A549 treated with RU486 at 1 μM for 4 hours (cell line): ENCODE data around the gene IZUMO2. TPM values are rescaled to one million over a fixed set of nuclear protein-coding genes. Genes with fewer than 3 reads are reported as not detected.

Experiments used
- total RNA-seq: library from RNA; stranded (reverse); fragments of 200-300 nt; extraction: Qiagen RNA extraction; gene quantifications from 5 replicates; pipeline ENCODE4 v1.2.3, GENCODE V29; 2022; ENCODE audit warnings: low read depth

IZUMO2 gene
- not detected in 5 replicates for total RNA-seq

DNA sequence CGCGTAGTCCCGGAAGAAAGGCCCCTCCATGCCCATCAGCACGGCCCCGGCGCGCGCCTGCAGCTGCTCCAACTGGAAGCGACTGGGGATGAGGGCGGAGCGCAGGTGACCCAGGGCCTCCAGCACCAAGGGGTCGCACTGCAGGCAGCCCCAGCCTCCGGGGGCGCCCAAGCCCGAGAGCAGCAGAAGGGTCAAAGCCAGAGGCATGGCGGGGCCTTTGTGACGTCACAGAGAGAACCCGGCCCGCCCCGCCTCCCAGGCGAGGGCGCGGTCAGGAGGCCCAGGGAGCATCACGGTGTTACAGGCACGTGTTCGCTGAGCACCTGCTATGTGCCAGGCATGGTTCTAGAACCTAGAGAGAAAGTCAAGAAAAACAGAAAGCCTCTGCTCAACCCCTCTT is at the start of gene IZUMO2:
TSS of gene IZUMO2 (minus strand) at position 294 of the 400 bp plus-strand sequence. CDS start at position 207, 87 bp downstream.

DNA sequence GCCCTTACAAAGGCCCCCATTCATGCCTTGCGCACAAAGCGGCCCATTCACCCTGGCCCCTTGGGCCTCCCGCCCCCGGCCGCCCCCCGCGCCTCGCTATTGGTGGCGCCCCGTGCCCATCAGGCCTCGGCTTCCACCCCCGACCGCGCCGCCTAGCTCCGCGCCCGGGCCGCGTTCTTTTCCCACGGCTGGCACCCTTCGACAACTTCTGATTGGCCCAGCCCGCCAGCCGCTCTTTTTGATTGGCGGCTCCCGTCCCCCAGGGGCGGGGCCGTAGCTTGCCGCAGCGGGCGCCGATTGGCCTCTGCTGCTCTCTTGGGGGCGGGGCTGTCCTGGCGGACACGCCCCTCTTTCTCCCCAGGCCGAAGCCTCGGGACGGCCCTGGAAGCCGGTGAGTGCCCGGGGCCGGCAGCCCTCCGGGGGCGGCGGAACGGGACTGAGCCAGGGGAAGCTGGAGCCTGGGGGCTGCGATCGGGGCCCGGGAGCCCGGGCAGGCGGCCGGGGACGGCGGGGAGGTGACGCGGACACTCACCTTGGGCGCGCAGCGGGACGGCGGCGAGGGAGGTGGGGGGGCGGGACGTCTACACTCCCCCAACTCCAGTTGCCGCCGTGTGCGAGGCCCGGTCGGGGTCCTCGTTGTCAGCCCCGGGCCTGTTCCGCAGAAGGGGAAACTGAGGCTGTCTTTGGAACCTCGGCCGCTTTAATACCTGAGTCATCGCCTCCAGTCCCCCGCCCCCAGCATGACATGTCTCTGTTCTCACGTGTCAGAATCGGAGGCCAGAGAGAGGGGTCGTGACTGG is 40.4 kb upstream of the IZUMO2 start, which contains the start of gene MYH14:
TSS of gene MYH14 (plus strand) at position 342 of the 800 bp plus-strand sequence. CDS start 6,744 bp downstream, outside the sequence.

Other genes starting within 250 kb of the IZUMO2 start
- gene ATF5, start 234.1 kb downstream of the IZUMO2 start, total RNA-seq, result 45.7 to 62.6 TPM (median 55.7 TPM) in 5 replicates
- gene NUP62, start 233.8 kb downstream of the IZUMO2 start, total RNA-seq, result 77.8 to 99.6 TPM (median 94.7 TPM) in 5 replicates
- not detected in 5 replicates for gene SIGLEC11, start 202.1 kb downstream of the IZUMO2 start, total RNA-seq
- 36.3 to 42.8 TPM (median 38.5 TPM) in 5 replicates for gene VRK3, start 137.9 kb downstream of the IZUMO2 start, total RNA-seq
- gene ZNF473, start 137.3 kb downstream of the IZUMO2 start, total RNA-seq, result 8.7 to 10.8 TPM (median 10.4 TPM) in 5 replicates
- gene MYH14, start 40.3 kb upstream of the IZUMO2 start, total RNA-seq, result 5.0 to 8.3 TPM (median 6.5 TPM) in 5 replicates
- 1.0 to 1.5 TPM (median 1.2 TPM) in 5 replicates for gene KCNC3, start 166.1 kb upstream of the IZUMO2 start, total RNA-seq
- 0.71 to 1.3 TPM (median 0.94 TPM) in 5 replicates for gene NAPSA, start 202.4 kb upstream of the IZUMO2 start, total RNA-seq
- gene NR1H2, start 213.2 kb upstream of the IZUMO2 start, total RNA-seq, result 56.2 to 87.1 TPM (median 77.9 TPM) in 5 replicates
- gene POLD1, start 221.1 kb upstream of the IZUMO2 start, total RNA-seq, result 50.1 to 85.6 TPM (median 81.0 TPM) in 5 replicates